K562 (cell line): ENCODE data around the gene EGLN1. TPM values are rescaled to one million over a fixed set of nuclear protein-coding genes. Genes with fewer than 3 reads are reported as not detected.

Source experiments
- BCOR ChIP-seq: fragments of 450-650 bp; IDR thresholded peaks from 2 replicates; pipeline ENCODE4 v1.6.1; 2016
- CC2D1A ChIP-seq: fragments of 450-650 bp; IDR thresholded peaks from 2 replicates; pipeline ENCODE4 v1.6.1; 2017; ENCODE audit warnings: mild to moderate bottlenecking
- COPS2 ChIP-seq: fragments of 450-650 bp; conservative IDR thresholded peaks from 2 replicates; pipeline ENCODE4 v1.6.1; 2016; ENCODE audit warnings: mild to moderate bottlenecking, moderate library complexity
- CTBP1 ChIP-seq: fragments of 450-650 bp; IDR thresholded peaks from 2 replicates; pipeline ENCODE4 v1.6.1; 2016; ENCODE audit warnings: borderline replicate concordance
- CXXC5 ChIP-seq: fragments of 250-450 bp; sonication (Bioruptor Pico); IDR thresholded peaks from 2 replicates; pipeline ENCODE4 v1.8.0; 2022; ENCODE audit warnings: inconsistent platforms, mild to moderate bottlenecking, moderate library complexity
- ETV1 ChIP-seq: fragments of 450-650 bp; conservative IDR thresholded peaks from 2 replicates; pipeline ENCODE4 v1.6.1; 2016; ENCODE audit warnings: missing genetic modification characterization, control low read depth, low read depth, missing compliant biosample characterization
- NCOA2 ChIP-seq, 2 experiments: fragments of 450-650 bp; IDR thresholded peaks; 2 replicates each; pipeline ENCODE4 v1.6.1; 2018; ENCODE audit warnings: mild to moderate bottlenecking in 2 of 2, moderate library complexity in 1 of 2; ENCODE audit not compliant: partially characterized antibody in 2 of 2
- NRF1 ChIP-seq, 2 experiments: fragments of 450-650 bp; IDR thresholded peaks in 1 of 2; conservative IDR thresholded peaks in 1 of 2; 2 replicates each; pipeline ENCODE4 v1.6.1; 2014; ENCODE audit warnings: mild to moderate bottlenecking in 2 of 2
- RBM25 ChIP-seq: fragments of 200-400 bp; formaldehyde crosslinking; IDR thresholded peaks from 2 replicates; pipeline ENCODE4 v1.6.1; 2018; ENCODE audit warnings: low read length, low read depth, moderate library complexity; ENCODE audit not compliant: severe bottlenecking
- SMAD4 ChIP-seq: fragments of 250-450 bp; sonication (Bioruptor Pico); conservative IDR thresholded peaks from 2 replicates; pipeline ENCODE4 v1.8.0; 2021; ENCODE audit warnings: inconsistent platforms, mild to moderate bottlenecking, moderate library complexity
- SMC3 ChIP-seq: conservative IDR thresholded peaks from 2 replicates; pipeline ENCODE4 v1.6.1; 2011; ENCODE audit warnings: low read depth, low read length, improper control_type of control experiment; ENCODE audit not compliant: insufficient read depth
- STAG1 ChIP-seq: sonication (generic); formaldehyde crosslinking; IDR thresholded peaks from 2 replicates; pipeline ENCODE4 v1.5.0; 2020; ENCODE audit warnings: missing genetic modification reagents, borderline replicate concordance
- ZC3H4 ChIP-seq: sonication (generic); formaldehyde crosslinking; IDR thresholded peaks from 2 replicates; pipeline ENCODE4 v1.9.0; 2021; ENCODE audit warnings: missing genetic modification reagents, borderline replicate concordance
- ZNF121 ChIP-seq: sonication (generic); formaldehyde crosslinking; conservative IDR thresholded peaks from 2 replicates; pipeline ENCODE4 v1.8.0; 2022; ENCODE audit warnings: missing genetic modification reagents
- ZNF507 ChIP-seq: conservative IDR thresholded peaks from 2 replicates; pipeline ENCODE4 v1.6.1; 2017; ENCODE audit warnings: missing genetic modification characterization, missing compliant biosample characterization
- ZNF589 ChIP-seq: fragments of 200-800 bp; sonication (Bioruptor generic); IDR thresholded peaks from 2 replicates; pipeline ENCODE4 v1.6.1; 2016; ENCODE audit warnings: low read depth, missing genetic modification characterization, missing compliant biosample characterization
- ZNF830 ChIP-seq: fragments of 250-450 bp; sonication (Bioruptor Pico); IDR thresholded peaks from 2 replicates; pipeline ENCODE4 v1.5.0; 2021; ENCODE audit warnings: mild to moderate bottlenecking
- ZZZ3 ChIP-seq: fragments of 450-650 bp; IDR thresholded peaks from 2 replicates; pipeline ENCODE4 v1.6.1; 2016; ENCODE audit warnings: antibody characterized with exemption, mild to moderate bottlenecking, moderate library complexity
- polyA plus RNA-seq, 8 experiments: library from polyadenylated mRNA; depleted of rRNA in 4 of 8; stranded (reverse) in 5 of 8; unstranded in 3 of 8; fragments of >200 nt; fragmentation: Nextera tagmentation in 2 of 8; fragmentation: Illumina TruSeq in 1 of 8; extraction: Ambion mirVana in 2 of 8; extraction: Trizol in 1 of 8; gene quantifications; 2 replicates each; pipeline versions ENCODE4 v1.2.1 to v1.2.3, GENCODE V29; 2011 to 2014; ENCODE audit warnings: inconsistent platforms in 1 of 8, missing spikeins in 1 of 8
- total RNA-seq, 7 experiments: library from RNA; depleted of rRNA in 6 of 7; stranded (reverse); fragments of >200 nt in 6 of 7; fragmentation: Illumina TruSeq in 2 of 7; extraction: Trizol in 2 of 7; gene quantifications; 2 replicates each; pipeline versions ENCODE4 v1.2.1 to v1.2.3, GENCODE V29; 2011 to 2021; ENCODE audit warnings: low replicate concordance in 1 of 7
- TF ChIP-seq, protein P1 (sequence below): fragments of 450-650 bp; conservative IDR thresholded peaks from 2 replicates; pipeline ENCODE4 v1.6.1; 2016; ENCODE audit warnings: missing genetic modification characterization, low read depth, mild to moderate bottlenecking, missing compliant biosample characterization, moderate library complexity
- TF ChIP-seq, protein P2 (sequence below): fragments of 450-650 bp; IDR thresholded peaks from 2 replicates; pipeline ENCODE4 v1.6.1; 2016
- TF ChIP-seq, protein P3 (sequence below), 3 experiments: IDR thresholded peaks in 2 of 3; conservative IDR thresholded peaks in 1 of 3; 2 replicates each; pipeline ENCODE4 v1.5.1; 2011 to 2012; ENCODE audit warnings: low read length in 3 of 3, mild to moderate bottlenecking in 3 of 3, control low read depth in 2 of 3, improper control_type of control experiment in 1 of 3, inconsistent platforms in 1 of 3, low read depth in 1 of 3, mixed read lengths in 1 of 3, moderate library complexity in 1 of 3; ENCODE audit not compliant: insufficient read depth in 2 of 3
- TF ChIP-seq, protein P4 (sequence below): sonication (generic); formaldehyde crosslinking; IDR thresholded peaks from 2 replicates; pipeline ENCODE4 v1.8.0; 2022; ENCODE audit warnings: mild to moderate bottlenecking, missing genetic modification reagents
- TF ChIP-seq, protein P5 (sequence below): fragments of 250-450 bp; sonication (Bioruptor Pico); IDR thresholded peaks from 2 replicates; pipeline ENCODE4 v1.8.0; 2022; ENCODE audit warnings: inconsistent platforms

EGLN1 gene
- total and polyA plus RNA-seq, 9 of the 15 experiments (the other 6 are each of a cell fraction or from before 2014, with no cell fraction given), result 5.2 to 54.3 (median 24.6) TPM

DNA sequence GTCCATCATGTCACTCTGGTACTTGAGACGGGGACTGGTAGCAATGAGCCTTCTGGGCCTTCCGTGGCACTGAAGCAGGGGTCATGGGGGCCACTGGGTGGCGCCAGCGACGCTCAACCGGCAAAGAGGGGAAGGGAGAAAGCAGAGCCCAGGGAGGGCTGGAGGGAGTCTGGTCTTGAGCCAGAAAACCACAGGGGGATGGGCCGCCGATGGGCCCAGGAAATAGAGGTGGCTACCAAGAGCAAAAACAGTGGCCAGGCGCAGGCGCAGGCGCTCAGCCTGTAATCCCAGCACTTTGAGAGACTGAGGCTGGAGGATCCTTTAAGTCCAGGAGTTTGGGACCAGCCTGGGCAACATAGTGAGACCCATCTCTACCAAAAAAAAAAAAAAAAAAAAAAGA is 106.2 kb downstream of the EGLN1 start (continued):
- TF ChIP-seq NRF1 (conservative IDR thresholded peaks at IDR 0.05 in 1 of 2, IDR thresholded peaks at IDR 0.05 in 1 of 2) (0 out of 4 replicates have a peak, but pooled peaks of 1 of the 2 experiments have one; percentile 18), STAG1 (0 out of 2 replicates have a peak, but pooled peaks have one; percentile 24), SMAD4 (CRISPR knock-in tag) (0 out of 2 replicates have a peak, but pooled peaks have one; percentile 15), SMC3 (peak; percentile 70), COPS2 (no peak), BCOR (peak; percentile 56; the same call in 1 of the 2 replicates), ZC3H4 (CRISPR knock-in tag) (no peak), ZNF589 (CRISPR knock-in tag) (no peak), RBM25 (peak; percentile 15), ZNF121 (CRISPR knock-in tag) (peak; percentile 97), CXXC5 (CRISPR knock-in tag) (0 out of 2 replicates have a peak, but pooled peaks have one; percentile 11), ETV1 (no peak), NCOA2 (IDR thresholded peaks at IDR 0.05; ENCODE audit: partially characterized antibody in 2 of 2) (no peak), ZNF830 (no peak), ZZZ3 (no peak), CC2D1A (peak; percentile 56; the same call in 1 of the 2 replicates), ZNF507 (tag) (no peak), CTBP1 (peak; percentile 26; the same call in 1 of the 2 replicates)
- TF ChIP-seq, protein P1, sequence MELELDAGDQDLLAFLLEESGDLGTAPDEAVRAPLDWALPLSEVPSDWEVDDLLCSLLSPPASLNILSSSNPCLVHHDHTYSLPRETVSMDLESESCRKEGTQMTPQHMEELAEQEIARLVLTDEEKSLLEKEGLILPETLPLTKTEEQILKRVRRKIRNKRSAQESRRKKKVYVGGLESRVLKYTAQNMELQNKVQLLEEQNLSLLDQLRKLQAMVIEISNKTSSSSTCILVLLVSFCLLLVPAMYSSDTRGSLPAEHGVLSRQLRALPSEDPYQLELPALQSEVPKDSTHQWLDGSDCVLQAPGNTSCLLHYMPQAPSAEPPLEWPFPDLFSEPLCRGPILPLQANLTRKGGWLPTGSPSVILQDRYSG (tag), result no peak
- TF ChIP-seq, protein P2, sequence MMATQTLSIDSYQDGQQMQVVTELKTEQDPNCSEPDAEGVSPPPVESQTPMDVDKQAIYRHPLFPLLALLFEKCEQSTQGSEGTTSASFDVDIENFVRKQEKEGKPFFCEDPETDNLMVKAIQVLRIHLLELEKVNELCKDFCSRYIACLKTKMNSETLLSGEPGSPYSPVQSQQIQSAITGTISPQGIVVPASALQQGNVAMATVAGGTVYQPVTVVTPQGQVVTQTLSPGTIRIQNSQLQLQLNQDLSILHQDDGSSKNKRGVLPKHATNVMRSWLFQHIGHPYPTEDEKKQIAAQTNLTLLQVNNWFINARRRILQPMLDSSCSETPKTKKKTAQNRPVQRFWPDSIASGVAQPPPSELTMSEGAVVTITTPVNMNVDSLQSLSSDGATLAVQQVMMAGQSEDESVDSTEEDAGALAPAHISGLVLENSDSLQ, result no peak
- TF ChIP-seq, protein P3, sequence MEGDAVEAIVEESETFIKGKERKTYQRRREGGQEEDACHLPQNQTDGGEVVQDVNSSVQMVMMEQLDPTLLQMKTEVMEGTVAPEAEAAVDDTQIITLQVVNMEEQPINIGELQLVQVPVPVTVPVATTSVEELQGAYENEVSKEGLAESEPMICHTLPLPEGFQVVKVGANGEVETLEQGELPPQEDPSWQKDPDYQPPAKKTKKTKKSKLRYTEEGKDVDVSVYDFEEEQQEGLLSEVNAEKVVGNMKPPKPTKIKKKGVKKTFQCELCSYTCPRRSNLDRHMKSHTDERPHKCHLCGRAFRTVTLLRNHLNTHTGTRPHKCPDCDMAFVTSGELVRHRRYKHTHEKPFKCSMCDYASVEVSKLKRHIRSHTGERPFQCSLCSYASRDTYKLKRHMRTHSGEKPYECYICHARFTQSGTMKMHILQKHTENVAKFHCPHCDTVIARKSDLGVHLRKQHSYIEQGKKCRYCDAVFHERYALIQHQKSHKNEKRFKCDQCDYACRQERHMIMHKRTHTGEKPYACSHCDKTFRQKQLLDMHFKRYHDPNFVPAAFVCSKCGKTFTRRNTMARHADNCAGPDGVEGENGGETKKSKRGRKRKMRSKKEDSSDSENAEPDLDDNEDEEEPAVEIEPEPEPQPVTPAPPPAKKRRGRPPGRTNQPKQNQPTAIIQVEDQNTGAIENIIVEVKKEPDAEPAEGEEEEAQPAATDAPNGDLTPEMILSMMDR (IDR thresholded peaks at IDR 0.05 in 2 of 3, conservative IDR thresholded peaks at IDR 0.05 in 1 of 3; ENCODE audit: insufficient read depth in 2 of 3, low read depth in 1 of 3, low read length in 3 of 3), result peak; percentile 86 to 90 (median 89)
- TF ChIP-seq, protein P4, sequence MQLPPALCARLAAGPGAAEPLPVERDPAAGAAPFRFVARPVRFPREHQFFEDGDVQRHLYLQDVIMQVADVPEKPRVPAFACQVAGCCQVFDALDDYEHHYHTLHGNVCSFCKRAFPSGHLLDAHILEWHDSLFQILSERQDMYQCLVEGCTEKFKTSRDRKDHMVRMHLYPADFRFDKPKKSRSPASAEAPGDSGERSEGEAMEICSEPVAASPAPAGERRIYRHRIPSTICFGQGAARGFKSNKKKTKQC, result no peak
- TF ChIP-seq, protein P5, sequence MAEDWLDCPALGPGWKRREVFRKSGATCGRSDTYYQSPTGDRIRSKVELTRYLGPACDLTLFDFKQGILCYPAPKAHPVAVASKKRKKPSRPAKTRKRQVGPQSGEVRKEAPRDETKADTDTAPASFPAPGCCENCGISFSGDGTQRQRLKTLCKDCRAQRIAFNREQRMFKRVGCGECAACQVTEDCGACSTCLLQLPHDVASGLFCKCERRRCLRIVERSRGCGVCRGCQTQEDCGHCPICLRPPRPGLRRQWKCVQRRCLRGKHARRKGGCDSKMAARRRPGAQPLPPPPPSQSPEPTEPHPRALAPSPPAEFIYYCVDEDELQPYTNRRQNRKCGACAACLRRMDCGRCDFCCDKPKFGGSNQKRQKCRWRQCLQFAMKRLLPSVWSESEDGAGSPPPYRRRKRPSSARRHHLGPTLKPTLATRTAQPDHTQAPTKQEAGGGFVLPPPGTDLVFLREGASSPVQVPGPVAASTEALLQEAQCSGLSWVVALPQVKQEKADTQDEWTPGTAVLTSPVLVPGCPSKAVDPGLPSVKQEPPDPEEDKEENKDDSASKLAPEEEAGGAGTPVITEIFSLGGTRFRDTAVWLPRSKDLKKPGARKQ, result no peak
